MM.1S (cell line): ENCODE results near the gene SSNA1.

Source experiments
- EZH2 ChIP-seq: fragments of 300-600 bp; sonication (generic); optimal IDR thresholded peaks from 2 replicates; pipeline ENCODE3; 2017; ENCODE audit warnings: low read depth, mild to moderate bottlenecking, antibody characterized with exemption, low read length, mixed read lengths
- EZH2phosphoT487 ChIP-seq: fragments of 300-600 bp; sonication (generic); IDR thresholded peaks from 2 replicates; pipeline ENCODE4 v1.6.1; 2018; ENCODE audit warnings: antibody characterized with exemption, low read length
- TF ChIP-seq, protein P1 (sequence below): fragments of 300-600 bp; sonication (generic); IDR thresholded peaks from 2 replicates; pipeline ENCODE4 v1.5.1; 2016; ENCODE audit warnings: antibody characterized with exemption, low read length, mixed read lengths

GRCh38 chr9:137164370-137165249 lies 23.9 kb upstream of the SSNA1 start:
- TF ChIP-seq, protein P1, sequence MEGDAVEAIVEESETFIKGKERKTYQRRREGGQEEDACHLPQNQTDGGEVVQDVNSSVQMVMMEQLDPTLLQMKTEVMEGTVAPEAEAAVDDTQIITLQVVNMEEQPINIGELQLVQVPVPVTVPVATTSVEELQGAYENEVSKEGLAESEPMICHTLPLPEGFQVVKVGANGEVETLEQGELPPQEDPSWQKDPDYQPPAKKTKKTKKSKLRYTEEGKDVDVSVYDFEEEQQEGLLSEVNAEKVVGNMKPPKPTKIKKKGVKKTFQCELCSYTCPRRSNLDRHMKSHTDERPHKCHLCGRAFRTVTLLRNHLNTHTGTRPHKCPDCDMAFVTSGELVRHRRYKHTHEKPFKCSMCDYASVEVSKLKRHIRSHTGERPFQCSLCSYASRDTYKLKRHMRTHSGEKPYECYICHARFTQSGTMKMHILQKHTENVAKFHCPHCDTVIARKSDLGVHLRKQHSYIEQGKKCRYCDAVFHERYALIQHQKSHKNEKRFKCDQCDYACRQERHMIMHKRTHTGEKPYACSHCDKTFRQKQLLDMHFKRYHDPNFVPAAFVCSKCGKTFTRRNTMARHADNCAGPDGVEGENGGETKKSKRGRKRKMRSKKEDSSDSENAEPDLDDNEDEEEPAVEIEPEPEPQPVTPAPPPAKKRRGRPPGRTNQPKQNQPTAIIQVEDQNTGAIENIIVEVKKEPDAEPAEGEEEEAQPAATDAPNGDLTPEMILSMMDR: no peak
- TF ChIP-seq EZH2: no peak
- no peak for TF ChIP-seq EZH2phosphoT487
